Measurements from ENCODE around the gene FNDC3A.

DNA sequence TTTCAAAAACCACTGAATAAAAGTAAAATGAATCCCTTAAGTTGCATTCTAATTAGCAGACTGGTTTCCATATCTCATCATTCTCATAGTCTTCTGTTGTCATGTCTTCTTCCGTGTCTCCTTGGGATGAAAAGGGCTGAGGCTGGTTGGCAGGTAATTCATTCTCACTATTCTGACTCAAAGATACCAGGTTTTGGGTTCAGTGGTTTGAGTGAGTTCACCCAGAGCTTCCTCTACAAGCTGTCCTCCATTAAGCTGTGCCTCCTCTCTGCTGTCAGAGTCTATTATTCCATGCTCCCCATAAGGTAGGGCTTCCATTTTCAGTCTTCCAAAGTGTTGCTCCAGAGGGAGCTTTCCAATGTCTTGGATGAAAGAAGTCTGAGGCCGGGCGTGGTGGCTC is 68.3 kb downstream of the FNDC3A start:
- TF ChIP-seq, protein P1, sequence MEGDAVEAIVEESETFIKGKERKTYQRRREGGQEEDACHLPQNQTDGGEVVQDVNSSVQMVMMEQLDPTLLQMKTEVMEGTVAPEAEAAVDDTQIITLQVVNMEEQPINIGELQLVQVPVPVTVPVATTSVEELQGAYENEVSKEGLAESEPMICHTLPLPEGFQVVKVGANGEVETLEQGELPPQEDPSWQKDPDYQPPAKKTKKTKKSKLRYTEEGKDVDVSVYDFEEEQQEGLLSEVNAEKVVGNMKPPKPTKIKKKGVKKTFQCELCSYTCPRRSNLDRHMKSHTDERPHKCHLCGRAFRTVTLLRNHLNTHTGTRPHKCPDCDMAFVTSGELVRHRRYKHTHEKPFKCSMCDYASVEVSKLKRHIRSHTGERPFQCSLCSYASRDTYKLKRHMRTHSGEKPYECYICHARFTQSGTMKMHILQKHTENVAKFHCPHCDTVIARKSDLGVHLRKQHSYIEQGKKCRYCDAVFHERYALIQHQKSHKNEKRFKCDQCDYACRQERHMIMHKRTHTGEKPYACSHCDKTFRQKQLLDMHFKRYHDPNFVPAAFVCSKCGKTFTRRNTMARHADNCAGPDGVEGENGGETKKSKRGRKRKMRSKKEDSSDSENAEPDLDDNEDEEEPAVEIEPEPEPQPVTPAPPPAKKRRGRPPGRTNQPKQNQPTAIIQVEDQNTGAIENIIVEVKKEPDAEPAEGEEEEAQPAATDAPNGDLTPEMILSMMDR (IDR thresholded peaks at IDR 0.05; ENCODE audit: low read length), result no peak
- TF ChIP-seq EZH2 (optimal IDR thresholded peaks at IDR 0.05; ENCODE audit: low read depth, low read length), result no peak

All from MM.1S (cell line).